IPS-11a (cell line): ENCODE results near the gene SC5D.

Experiments used
- H3K4me3 ChIP-seq: one replicate; pipeline ENCODE4 v1.5.1; 2013; ENCODE audit warnings: low read depth, low read length, control low read depth

The SC5D gene

GRCh38 chr11:121352251-121352891 lies 59.8 kb downstream of the SC5D start:
- H3K4me3 ChIP-seq, result no peak overlapping the region

GRCh38 chr11:121354192-121354591 lies 61.6 kb downstream of the SC5D start:
- no peak overlapping the region for H3K4me3 ChIP-seq

- no peak overlapping the region for H3K4me3 ChIP-seq
Observed at GRCh38 chr11:121356357-121356756, 63.8 kb downstream of the SC5D start.
